Glutamatergic neuron (in vitro differentiated cells): Measurements from ENCODE around the gene SFMBT2. TPM values are rescaled to one million over a fixed set of nuclear protein-coding genes. Genes with fewer than 3 reads are reported as not detected.

Experiments
- DNase-seq: peaks from one replicate; pipeline ENCODE4 v3.0.0; 2022
- H3K27ac Mint-ChIP-seq: one replicate; pipeline ENCODE4 v1.8.0; 2020; ENCODE audit warnings: mild to moderate bottlenecking, mixed read lengths, inconsistent platforms; ENCODE audit not compliant: unreplicated experiment
- H3K27me3 Mint-ChIP-seq: one replicate; pipeline ENCODE4 v1.8.0; 2020; ENCODE audit warnings: mild to moderate bottlenecking, moderate library complexity, mixed read lengths, inconsistent platforms; ENCODE audit not compliant: unreplicated experiment
- H3K36me3 Mint-ChIP-seq: one replicate; pipeline ENCODE4 v1.8.0; 2020; ENCODE audit warnings: mild to moderate bottlenecking, mixed read lengths, inconsistent platforms; ENCODE audit not compliant: unreplicated experiment
- H3K4me1 Mint-ChIP-seq: one replicate; pipeline ENCODE4 v1.8.0; 2020; ENCODE audit warnings: mild to moderate bottlenecking, low read depth, mixed read lengths, inconsistent platforms; ENCODE audit not compliant: unreplicated experiment
- H3K4me3 Mint-ChIP-seq: one replicate; pipeline ENCODE4 v1.8.0; 2020; ENCODE audit warnings: mild to moderate bottlenecking, mixed read lengths, inconsistent platforms; ENCODE audit not compliant: unreplicated experiment
- H3K9me3 Mint-ChIP-seq: one replicate; pipeline ENCODE4 v1.8.0; 2020; ENCODE audit warnings: mild to moderate bottlenecking, moderate library complexity, mixed read lengths, inconsistent platforms; ENCODE audit not compliant: unreplicated experiment
- CTCF ChIP-seq: fragments of 200-600 bp; sonication (generic); IDR thresholded peaks from one replicate; pipeline ENCODE4 v1.5.0; 2021; ENCODE audit not compliant: partially characterized antibody, unreplicated experiment
- total RNA-seq: library from RNA; stranded (reverse); fragmentation: NEBNext Ultra II Directional; extraction: Animal tissue kit (Norgen Biotek cat#: 25700); gene quantifications from one replicate; pipeline ENCODE4 v1.2.1, GENCODE V29; 2021; ENCODE audit not compliant: unreplicated experiment

Gene SFMBT2
- total RNA-seq, 1 donor from 2014 or later, result 9.1 TPM

GRCh38 chr10:7334642-7334964 lies 76.2 kb downstream of the SFMBT2 start:
- no peaks in the 10 kb centered on the region for H3K4me1 Mint-ChIP-seq
- no peaks in the 10 kb centered on the region for H3K27me3 Mint-ChIP-seq
- no peak overlapping the region for H3K27ac Mint-ChIP-seq
- no peak for TF ChIP-seq CTCF
- H3K9me3 Mint-ChIP-seq, result no peaks in the 10 kb centered on the region
- peaks cover 4% of the 10 kb centered on the region for H3K36me3 Mint-ChIP-seq
- no peak for DNase-seq
- H3K4me3 Mint-ChIP-seq, result no peak overlapping the region

- H3K27ac Mint-ChIP-seq, result no peak overlapping the region
- no peak overlapping the region for H3K4me3 Mint-ChIP-seq
- no peak for DNase-seq
Measured at GRCh38 chr10:7333961-7334641, 76.7 kb downstream of the SFMBT2 start.

GRCh38 chr10:7329219-7329618 lies 81.6 kb downstream of the SFMBT2 start:
- no peak for TF ChIP-seq CTCF

More at GRCh38 chr10:7333961-7334641, 76.7 kb downstream of the SFMBT2 start:
- H3K36me3 Mint-ChIP-seq, result peaks cover 5% of the 10 kb centered on the region
- no peaks in the 10 kb centered on the region for H3K4me1 Mint-ChIP-seq
- no peaks in the 10 kb centered on the region for H3K9me3 Mint-ChIP-seq
- no peaks in the 10 kb centered on the region for H3K27me3 Mint-ChIP-seq
- TF ChIP-seq CTCF, result no peak

GRCh38 chr10:7327885-7328284 lies 82.9 kb downstream of the SFMBT2 start:
- H3K4me3 Mint-ChIP-seq, result no peak overlapping the region
- no peaks in the 10 kb centered on the region for H3K27me3 Mint-ChIP-seq
- no peak for DNase-seq
- H3K4me1 Mint-ChIP-seq, result no peaks in the 10 kb centered on the region
- peaks cover 28% of the 10 kb centered on the region for H3K36me3 Mint-ChIP-seq
- H3K9me3 Mint-ChIP-seq, result peaks cover 3% of the 10 kb centered on the region
- H3K27ac Mint-ChIP-seq, result no peak overlapping the region
- no peak for TF ChIP-seq CTCF

More at GRCh38 chr10:7329219-7329618, 81.6 kb downstream of the SFMBT2 start:
- Mint-ChIP-seq H3K27me3 (no peaks in the 10 kb centered on the region), H3K4me1 (no peaks in the 10 kb centered on the region), H3K4me3 (no peak overlapping the region), H3K9me3 (peaks cover 3% of the 10 kb centered on the region), H3K27ac (no peak overlapping the region), H3K36me3 (peaks cover 25% of the 10 kb centered on the region)
- DNase-seq, result no peak

- no peaks in the 10 kb centered on the region for H3K4me1 Mint-ChIP-seq
- no peak overlapping the region for H3K4me3 Mint-ChIP-seq
- peaks cover 4% of the 10 kb centered on the region for H3K9me3 Mint-ChIP-seq
- no peak for DNase-seq
- no peak for TF ChIP-seq CTCF
- H3K27me3 Mint-ChIP-seq, result no peaks in the 10 kb centered on the region
- no peak overlapping the region for H3K27ac Mint-ChIP-seq
- H3K36me3 Mint-ChIP-seq, result peaks cover 24% of the 10 kb centered on the region
Measured at GRCh38 chr10:7322623-7323022, 88.2 kb downstream of the SFMBT2 start.
